ENCODE results near the gene DRC1.

- TF ChIP-seq SP1 (IDR thresholded peaks at IDR 0.05), result no peak
- no peak for TF ChIP-seq SP1 (CRISPR knock-in tag; IDR thresholded peaks at IDR 0.05)
- no peak for TF ChIP-seq ZNF282 (IDR thresholded peaks at IDR 0.05; ENCODE audit: partially characterized antibody)
- TF ChIP-seq EP300 (IDR thresholded peaks at IDR 0.05; ENCODE audit: low read depth in 2 of 2, low read length in 2 of 2), result no peak
- TF ChIP-seq EP300 (CRISPR knock-in tag; IDR thresholded peaks at IDR 0.05; ENCODE audit: borderline replicate concordance), result no peak
- TF ChIP-seq ZHX1 (CRISPR knock-in tag; IDR thresholded peaks at IDR 0.05; ENCODE audit: low read depth), result no peak
- TF ChIP-seq EZH2 (conservative IDR thresholded peaks at IDR 0.05; ENCODE audit: low read depth, low read length), result no peak
- no peak for TF ChIP-seq CTCF (CRISPR knock-in tag; IDR thresholded peaks at IDR 0.05)
- TF ChIP-seq GABPB1 (CRISPR knock-in tag; IDR thresholded peaks at IDR 0.05), result no peak
- TF ChIP-seq PHB2 (IDR thresholded peaks at IDR 0.05; ENCODE audit: partially characterized antibody), result no peak
- TF ChIP-seq CHD4 (IDR thresholded peaks at IDR 0.05; ENCODE audit: borderline replicate concordance, low read length), result no peak
Measured at GRCh38 chr2:26458365-26459042, 56.8 kb downstream of the DRC1 start.
